Measurements from ENCODE around the gene LSM14B. TPM values are rescaled to one million over a fixed set of nuclear protein-coding genes. Genes with fewer than 3 reads are reported as not detected.

Gene LSM14B
- total RNA-seq, 1 experiment from 2014 or later = 73.5 TPM

- ATAC-seq (no peak), DNase-seq (ENCODE audit: low spot score) (no peak)
- H3K9me3 Mint-ChIP-seq = peaks cover 47% of the 10 kb centered on the region
- ChIA-PET CTCF (no interaction called here), POLR2A (no interaction called here)
- H3K27ac Mint-ChIP-seq = no peak overlapping the region
- H3K4me1 Mint-ChIP-seq = peaks cover 9% of the 10 kb centered on the region
- peaks cover 32% of the 10 kb centered on the region for H3K36me3 Mint-ChIP-seq
- TF ChIP-seq SMAD4 (CRISPR knock-in tag; IDR thresholded peaks at IDR 0.05) = no peak
- no peak for TF ChIP-seq PREB (CRISPR knock-in tag; IDR thresholded peaks at IDR 0.05; ENCODE audit: borderline replicate concordance)
- TF ChIP-seq ZNF263 (CRISPR knock-in tag; IDR thresholded peaks at IDR 0.05; ENCODE audit: low read depth) = no peak
- TF ChIP-seq NFATC4 (CRISPR knock-in tag; IDR thresholded peaks at IDR 0.05) = no peak
- TF ChIP-seq ZNF219 (CRISPR knock-in tag; IDR thresholded peaks at IDR 0.05; ENCODE audit: borderline replicate concordance) = no peak
- TF ChIP-seq CREM (CRISPR knock-in tag; IDR thresholded peaks at IDR 0.05) = no peak
- TF ChIP-seq, protein P1, sequence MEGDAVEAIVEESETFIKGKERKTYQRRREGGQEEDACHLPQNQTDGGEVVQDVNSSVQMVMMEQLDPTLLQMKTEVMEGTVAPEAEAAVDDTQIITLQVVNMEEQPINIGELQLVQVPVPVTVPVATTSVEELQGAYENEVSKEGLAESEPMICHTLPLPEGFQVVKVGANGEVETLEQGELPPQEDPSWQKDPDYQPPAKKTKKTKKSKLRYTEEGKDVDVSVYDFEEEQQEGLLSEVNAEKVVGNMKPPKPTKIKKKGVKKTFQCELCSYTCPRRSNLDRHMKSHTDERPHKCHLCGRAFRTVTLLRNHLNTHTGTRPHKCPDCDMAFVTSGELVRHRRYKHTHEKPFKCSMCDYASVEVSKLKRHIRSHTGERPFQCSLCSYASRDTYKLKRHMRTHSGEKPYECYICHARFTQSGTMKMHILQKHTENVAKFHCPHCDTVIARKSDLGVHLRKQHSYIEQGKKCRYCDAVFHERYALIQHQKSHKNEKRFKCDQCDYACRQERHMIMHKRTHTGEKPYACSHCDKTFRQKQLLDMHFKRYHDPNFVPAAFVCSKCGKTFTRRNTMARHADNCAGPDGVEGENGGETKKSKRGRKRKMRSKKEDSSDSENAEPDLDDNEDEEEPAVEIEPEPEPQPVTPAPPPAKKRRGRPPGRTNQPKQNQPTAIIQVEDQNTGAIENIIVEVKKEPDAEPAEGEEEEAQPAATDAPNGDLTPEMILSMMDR (IDR thresholded peaks at IDR 0.05) = no peak
- TF ChIP-seq, protein P2, sequence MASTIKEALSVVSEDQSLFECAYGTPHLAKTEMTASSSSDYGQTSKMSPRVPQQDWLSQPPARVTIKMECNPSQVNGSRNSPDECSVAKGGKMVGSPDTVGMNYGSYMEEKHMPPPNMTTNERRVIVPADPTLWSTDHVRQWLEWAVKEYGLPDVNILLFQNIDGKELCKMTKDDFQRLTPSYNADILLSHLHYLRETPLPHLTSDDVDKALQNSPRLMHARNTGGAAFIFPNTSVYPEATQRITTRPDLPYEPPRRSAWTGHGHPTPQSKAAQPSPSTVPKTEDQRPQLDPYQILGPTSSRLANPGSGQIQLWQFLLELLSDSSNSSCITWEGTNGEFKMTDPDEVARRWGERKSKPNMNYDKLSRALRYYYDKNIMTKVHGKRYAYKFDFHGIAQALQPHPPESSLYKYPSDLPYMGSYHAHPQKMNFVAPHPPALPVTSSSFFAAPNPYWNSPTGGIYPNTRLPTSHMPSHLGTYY (CRISPR knock-in tag; IDR thresholded peaks at IDR 0.05) = no peak
- no peak for TF ChIP-seq EMX1 (CRISPR knock-in tag; IDR thresholded peaks at IDR 0.05)
- no peak for TF ChIP-seq ZNF396 (CRISPR knock-in tag; IDR thresholded peaks at IDR 0.05; ENCODE audit: borderline replicate concordance)
- TF ChIP-seq, protein P3, sequence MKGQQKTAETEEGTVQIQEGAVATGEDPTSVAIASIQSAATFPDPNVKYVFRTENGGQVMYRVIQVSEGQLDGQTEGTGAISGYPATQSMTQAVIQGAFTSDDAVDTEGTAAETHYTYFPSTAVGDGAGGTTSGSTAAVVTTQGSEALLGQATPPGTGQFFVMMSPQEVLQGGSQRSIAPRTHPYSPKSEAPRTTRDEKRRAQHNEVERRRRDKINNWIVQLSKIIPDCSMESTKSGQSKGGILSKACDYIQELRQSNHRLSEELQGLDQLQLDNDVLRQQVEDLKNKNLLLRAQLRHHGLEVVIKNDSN (CRISPR knock-in tag; IDR thresholded peaks at IDR 0.05) = no peak
- TF ChIP-seq, protein P4, sequence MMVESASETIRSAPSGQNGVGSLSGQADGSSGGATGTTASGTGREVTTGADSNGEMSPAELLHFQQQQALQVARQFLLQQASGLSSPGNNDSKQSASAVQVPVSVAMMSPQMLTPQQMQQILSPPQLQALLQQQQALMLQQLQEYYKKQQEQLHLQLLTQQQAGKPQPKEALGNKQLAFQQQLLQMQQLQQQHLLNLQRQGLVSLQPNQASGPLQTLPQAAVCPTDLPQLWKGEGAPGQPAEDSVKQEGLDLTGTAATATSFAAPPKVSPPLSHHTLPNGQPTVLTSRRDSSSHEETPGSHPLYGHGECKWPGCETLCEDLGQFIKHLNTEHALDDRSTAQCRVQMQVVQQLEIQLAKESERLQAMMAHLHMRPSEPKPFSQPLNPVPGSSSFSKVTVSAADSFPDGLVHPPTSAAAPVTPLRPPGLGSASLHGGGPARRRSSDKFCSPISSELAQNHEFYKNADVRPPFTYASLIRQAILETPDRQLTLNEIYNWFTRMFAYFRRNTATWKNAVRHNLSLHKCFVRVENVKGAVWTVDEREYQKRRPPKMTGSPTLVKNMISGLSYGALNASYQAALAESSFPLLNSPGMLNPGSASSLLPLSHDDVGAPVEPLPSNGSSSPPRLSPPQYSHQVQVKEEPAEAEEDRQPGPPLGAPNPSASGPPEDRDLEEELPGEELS (CRISPR knock-in tag; IDR thresholded peaks at IDR 0.05) = no peak
- no peak for TF ChIP-seq ELF4 (CRISPR knock-in tag; IDR thresholded peaks at IDR 0.05; ENCODE audit: low read depth)
- no peak for TF ChIP-seq AFF4 (CRISPR knock-in tag; IDR thresholded peaks at IDR 0.05; ENCODE audit: borderline replicate concordance)
- TF ChIP-seq, protein P5, sequence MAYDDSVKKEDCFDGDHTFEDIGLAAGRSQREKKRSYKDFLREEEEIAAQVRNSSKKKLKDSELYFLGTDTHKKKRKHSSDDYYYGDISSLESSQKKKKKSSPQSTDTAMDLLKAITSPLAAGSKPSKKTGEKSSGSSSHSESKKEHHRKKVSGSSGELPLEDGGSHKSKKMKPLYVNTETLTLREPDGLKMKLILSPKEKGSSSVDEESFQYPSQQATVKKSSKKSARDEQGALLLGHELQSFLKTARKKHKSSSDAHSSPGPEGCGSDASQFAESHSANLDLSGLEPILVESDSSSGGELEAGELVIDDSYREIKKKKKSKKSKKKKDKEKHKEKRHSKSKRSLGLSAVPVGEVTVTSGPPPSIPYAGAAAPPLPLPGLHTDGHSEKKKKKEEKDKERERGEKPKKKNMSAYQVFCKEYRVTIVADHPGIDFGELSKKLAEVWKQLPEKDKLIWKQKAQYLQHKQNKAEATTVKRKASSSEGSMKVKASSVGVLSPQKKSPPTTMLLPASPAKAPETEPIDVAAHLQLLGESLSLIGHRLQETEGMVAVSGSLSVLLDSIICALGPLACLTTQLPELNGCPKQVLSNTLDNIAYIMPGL (CRISPR knock-in tag; IDR thresholded peaks at IDR 0.05) = no peak
- no peak for TF ChIP-seq ZNF671 (CRISPR knock-in tag; IDR thresholded peaks at IDR 0.05)
- TF ChIP-seq ETV6 (CRISPR knock-in tag; IDR thresholded peaks at IDR 0.05) = no peak
- H3K4me3 Mint-ChIP-seq = no peak overlapping the region
- H3K27me3 Mint-ChIP-seq (ENCODE audit: low read depth) = peaks cover 25% of the 10 kb centered on the region
Measured at GRCh38 chr20:62073323-62073722, 49.0 kb upstream of the LSM14B start.
